T-helper 9 cell (primary cell): ENCODE measurements around the gene THBS2.

ENCODE experiments used
- DNase-seq: peaks from one replicate; pipeline ENCODE4 v3.0.0-alpha.2; 2020

Gene THBS2

GRCh38 chr6:169247991-169248390 lies 5.7 kb downstream of the THBS2 start:
- DNase-seq, result no peak

GRCh38 chr6:169247419-169247818 lies 6.2 kb downstream of the THBS2 start:
- no peak for DNase-seq

- no peak for DNase-seq
Measured at GRCh38 chr6:169246445-169246844, 7.2 kb downstream of the THBS2 start.

GRCh38 chr6:169244684-169245383 lies 8.8 kb downstream of the THBS2 start:
- DNase-seq, result no peak

- no peak for DNase-seq
Measured at GRCh38 chr6:169243661-169244060, 10.0 kb downstream of the THBS2 start.

- no peak for DNase-seq
Measured at GRCh38 chr6:169243186-169243585, 10.5 kb downstream of the THBS2 start.

GRCh38 chr6:169241688-169242350 lies 11.8 kb downstream of the THBS2 start:
- DNase-seq, result no peak

GRCh38 chr6:169240591-169241390 lies 12.9 kb downstream of the THBS2 start:
- DNase-seq, result no peak

GRCh38 chr6:169240125-169240524 lies 13.5 kb downstream of the THBS2 start:
- DNase-seq, result no peak

- DNase-seq, result no peak
Measured at GRCh38 chr6:169239181-169239580, 14.5 kb downstream of the THBS2 start.

- DNase-seq, result no peak
Measured at GRCh38 chr6:169238766-169239165, 14.9 kb downstream of the THBS2 start.

GRCh38 chr6:169237496-169238134 lies 16.0 kb downstream of the THBS2 start:
- no peak for DNase-seq

GRCh38 chr6:169236988-169237387 lies 16.7 kb downstream of the THBS2 start:
- no peak for DNase-seq

- no peak for DNase-seq
Measured at GRCh38 chr6:169236545-169236944, 17.1 kb downstream of the THBS2 start.

GRCh38 chr6:169235286-169235685 lies 18.4 kb downstream of the THBS2 start:
- no peak for DNase-seq

GRCh38 chr6:169234634-169235033 lies 19.0 kb downstream of the THBS2 start:
- DNase-seq, result no peak

- no peak for DNase-seq
Measured at GRCh38 chr6:169233832-169234231, 19.8 kb downstream of the THBS2 start.

GRCh38 chr6:169233181-169233580 lies 20.5 kb downstream of the THBS2 start:
- no peak for DNase-seq

GRCh38 chr6:169232507-169232931 lies 21.1 kb downstream of the THBS2 start:
- no peak for DNase-seq

- DNase-seq, result no peak
Measured at GRCh38 chr6:169231790-169232506, 21.7 kb downstream of the THBS2 start.

- no peak for DNase-seq
Measured at GRCh38 chr6:169230946-169231789, 22.5 kb downstream of the THBS2 start.

- no peak for DNase-seq
Measured at GRCh38 chr6:169230322-169230665, 23.4 kb downstream of the THBS2 start.
